Measurements from ENCODE around the gene LRRC49.

GRCh38 chr15:70859998-70860397, 32.6 kb upstream of the LRRC49 start:
- TF ChIP-seq CTCF (IDR thresholded peaks at IDR 0.05) (no peak), POLR2A (IDR thresholded peaks at IDR 0.05) (no peak)

Measured in Peyer's patch (tissue), 4 donors.